GM18505 (cell line): Measurements from ENCODE around the gene SLC6A8.

ENCODE experiments used
- ATAC-seq: cut with Tn5 transposase; IDR thresholded peaks from one replicate; pipeline ENCODE4 v1.9.1; 2021; ENCODE audit not compliant: unreplicated experiment
- POLR2A ChIP-seq: IDR thresholded peaks from 4 replicates; pipeline ENCODE4 v1.6.1; 2011; ENCODE audit warnings: borderline replicate concordance; ENCODE audit not compliant: insufficient read depth, insufficient read length; ENCODE audit errors: extremely low read depth

SLC6A8 gene

GRCh38 chrX:153644356-153645125 is 43.2 kb upstream of the SLC6A8 start:
- TF ChIP-seq POLR2A: no peak
- ATAC-seq: no peak

GRCh38 chrX:153645151-153645550 is 42.6 kb upstream of the SLC6A8 start:
- ATAC-seq: no peak
- TF ChIP-seq POLR2A: no peak

GRCh38 chrX:153645921-153646488 is 41.7 kb upstream of the SLC6A8 start:
- TF ChIP-seq POLR2A: no peak
- ATAC-seq: no peak

GRCh38 chrX:153646620-153647373 is 40.9 kb upstream of the SLC6A8 start, which contains the start of gene DUSP9:
Gene DUSP9 (plus strand): TSS chrX:153647203. CDS start chrX:153647954, 751 bp downstream.
- ATAC-seq: no peak
- no peak for TF ChIP-seq POLR2A

GRCh38 chrX:153647461-153648357 is 40.0 kb upstream of the SLC6A8 start:
- no peak for TF ChIP-seq POLR2A
- no peak for ATAC-seq

- no peak for ATAC-seq
- no peak for TF ChIP-seq POLR2A
These were observed 39.2 kb upstream of the SLC6A8 start for GRCh38 chrX:153648358-153649177.

- no peak for ATAC-seq
- no peak for TF ChIP-seq POLR2A
These were observed 38.4 kb upstream of the SLC6A8 start for GRCh38 chrX:153649178-153649914.

- TF ChIP-seq POLR2A: no peak
- no peak for ATAC-seq
These were observed 37.6 kb upstream of the SLC6A8 start for GRCh38 chrX:153649915-153650782.

GRCh38 chrX:153650959-153651358 is 36.8 kb upstream of the SLC6A8 start:
- no peak for TF ChIP-seq POLR2A
- ATAC-seq: no peak

- TF ChIP-seq POLR2A: no peak
- no peak for ATAC-seq
These were observed 36.1 kb upstream of the SLC6A8 start for GRCh38 chrX:153651540-153652079.
